Vagina (tissue), 2 donors: ENCODE results near the gene APOC4.
A peak's percentile ranks its signal among the peaks of the same experiment; 100 is the strongest.

Source experiments
- CTCF ChIP-seq, 3 experiments: fragments of 450-650 bp in 2 of 3; fragments of 200-600 bp in 1 of 3; sonication (generic) in 1 of 3; IDR thresholded peaks; one replicate each; pipeline ENCODE4 v1.5.1; 2017 to 2019; ENCODE audit warnings: antibody characterized with exemption in 3 of 3, mild to moderate bottlenecking in 2 of 3, moderate library complexity in 2 of 3
- POLR2A ChIP-seq, 2 donors: fragments of 450-650 bp; IDR thresholded peaks; one replicate each; pipeline ENCODE4 v1.6.1; 2017; ENCODE audit warnings: antibody characterized with exemption in 2 of 2, mild to moderate bottlenecking in 2 of 2, moderate library complexity in 2 of 2
- POLR2AphosphoS5 ChIP-seq, 2 donors: sonication (generic); formaldehyde crosslinking; IDR thresholded peaks; one replicate each; pipeline ENCODE4 v1.9.0; 2017; ENCODE audit warnings: antibody characterized with exemption in 2 of 2, mild to moderate bottlenecking in 2 of 2, low read depth in 1 of 2; ENCODE audit not compliant: insufficient read depth in 1 of 2

GRCh38 chr19:44905437-44906160 lies 36.4 kb upstream of the APOC4 start, which contains the start of gene APOE:
- TF ChIP-seq CTCF (IDR thresholded peaks at IDR 0.05): no peak
- TF ChIP-seq POLR2A (IDR thresholded peaks at IDR 0.05): no peak
- peak in 1 of 2 donors; percentile 65 for TF ChIP-seq POLR2AphosphoS5 (IDR thresholded peaks at IDR 0.05; ENCODE audit: insufficient read depth in 1 of 2, low read depth in 1 of 2)
